Activated CD8-positive, alpha-beta memory T cell treated with anti-CD3 and anti-CD28 coated beads for 4 hours (primary cell): Measurements from ENCODE around the gene CDX1.

Experiments used
- DNase-seq, 2 donors: peaks; one replicate each; pipeline ENCODE4 v3.0.0-alpha.2; 2020; ENCODE audit warnings: low read depth in 2 of 2

CDX1 gene

DNA sequence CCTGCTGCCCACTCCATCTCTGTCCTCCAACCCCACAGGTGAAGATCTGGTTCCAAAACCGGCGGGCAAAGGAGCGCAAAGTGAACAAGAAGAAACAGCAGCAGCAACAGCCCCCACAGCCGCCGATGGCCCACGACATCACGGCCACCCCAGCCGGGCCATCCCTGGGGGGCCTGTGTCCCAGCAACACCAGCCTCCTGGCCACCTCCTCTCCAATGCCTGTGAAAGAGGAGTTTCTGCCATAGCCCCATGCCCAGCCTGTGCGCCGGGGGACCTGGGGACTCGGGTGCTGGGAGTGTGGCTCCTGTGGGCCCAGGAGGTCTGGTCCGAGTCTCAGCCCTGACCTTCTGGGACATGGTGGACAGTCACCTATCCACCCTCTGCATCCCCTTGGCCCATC, 16.9 kb downstream of the CDX1 start:
- no peak for DNase-seq

DNA sequence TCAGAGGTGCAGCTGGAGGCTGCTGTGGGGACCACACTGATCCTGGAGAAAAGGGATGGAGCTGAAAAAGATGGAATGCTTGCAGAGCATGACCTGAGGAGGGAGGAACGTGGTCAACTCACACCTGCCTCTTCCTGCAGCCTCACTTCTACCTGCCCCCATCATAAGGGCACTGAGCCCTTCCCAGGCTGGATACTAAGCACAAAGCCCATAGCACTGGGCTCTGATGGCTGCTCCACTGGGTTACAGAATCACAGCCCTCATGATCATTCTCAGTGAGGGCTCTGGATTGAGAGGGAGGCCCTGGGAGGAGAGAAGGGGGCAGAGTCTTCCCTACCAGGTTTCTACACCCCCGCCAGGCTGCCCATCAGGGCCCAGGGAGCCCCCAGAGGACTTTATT, 17.4 kb downstream of the CDX1 start:
- no peak for DNase-seq

- DNase-seq = no peak
These were observed 18.7 kb downstream of the CDX1 start for GRCh38 chr5:150184990-150185912.

- no peak for DNase-seq
These were observed 19.6 kb downstream of the CDX1 start for GRCh38 chr5:150186137-150186536.

GRCh38 chr5:150186897-150187296, 20.3 kb downstream of the CDX1 start:
- DNase-seq = no peak

- no peak for DNase-seq
These were observed 21.7 kb downstream of the CDX1 start for GRCh38 chr5:150188146-150188842.

- DNase-seq = no peak
These were observed 22.7 kb downstream of the CDX1 start for GRCh38 chr5:150189326-150189725.

GRCh38 chr5:150189728-150190502, 23.3 kb downstream of the CDX1 start, which contains the start of gene SLC6A7:
SLC6A7 (plus strand) TSS chr5:150190062; CDS start chr5:150190328, 266 bp downstream.
- no peak for DNase-seq

GRCh38 chr5:150190503-150190979, 24.0 kb downstream of the CDX1 start:
- no peak for DNase-seq

DNA sequence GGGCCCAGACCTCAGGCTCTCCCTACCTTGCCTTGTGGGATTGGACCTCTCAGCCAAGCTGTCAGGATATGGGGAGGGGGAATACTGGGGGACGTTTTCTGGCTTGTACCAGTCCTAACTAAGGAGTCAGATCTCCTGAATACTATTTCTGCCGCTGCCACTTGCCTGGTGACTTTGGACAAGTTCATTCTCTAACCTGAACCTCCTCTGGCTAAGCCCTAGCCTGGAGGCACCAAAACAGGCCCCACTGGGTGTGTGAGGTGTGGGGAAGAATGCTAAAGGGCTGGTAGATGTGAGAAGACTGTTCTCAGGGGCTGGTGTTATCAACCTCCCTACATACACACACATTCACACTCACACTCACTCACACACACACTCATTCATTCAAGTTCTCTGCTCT, 24.4 kb downstream of the CDX1 start:
- no peak for DNase-seq

DNA sequence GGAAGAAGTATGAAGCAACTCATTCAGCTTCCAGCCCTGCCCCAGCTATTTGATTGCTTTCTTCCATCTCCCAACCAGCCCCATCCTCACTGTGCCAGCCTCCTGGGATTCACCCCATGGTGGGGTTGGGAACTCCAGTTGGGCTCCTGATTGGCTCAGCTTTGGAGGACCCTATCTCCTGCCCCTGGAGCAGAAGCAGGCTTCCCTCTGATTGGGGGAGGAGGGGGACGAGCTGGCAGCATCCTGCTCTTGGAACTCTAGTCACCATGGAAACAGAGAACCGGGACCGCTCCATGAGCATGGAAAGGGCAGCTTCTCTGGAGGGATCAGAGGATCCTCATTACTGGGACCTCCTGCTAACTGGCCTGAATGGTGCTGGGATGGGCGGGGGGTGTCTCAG, 25.9 kb downstream of the CDX1 start:
- no peak for DNase-seq

DNA sequence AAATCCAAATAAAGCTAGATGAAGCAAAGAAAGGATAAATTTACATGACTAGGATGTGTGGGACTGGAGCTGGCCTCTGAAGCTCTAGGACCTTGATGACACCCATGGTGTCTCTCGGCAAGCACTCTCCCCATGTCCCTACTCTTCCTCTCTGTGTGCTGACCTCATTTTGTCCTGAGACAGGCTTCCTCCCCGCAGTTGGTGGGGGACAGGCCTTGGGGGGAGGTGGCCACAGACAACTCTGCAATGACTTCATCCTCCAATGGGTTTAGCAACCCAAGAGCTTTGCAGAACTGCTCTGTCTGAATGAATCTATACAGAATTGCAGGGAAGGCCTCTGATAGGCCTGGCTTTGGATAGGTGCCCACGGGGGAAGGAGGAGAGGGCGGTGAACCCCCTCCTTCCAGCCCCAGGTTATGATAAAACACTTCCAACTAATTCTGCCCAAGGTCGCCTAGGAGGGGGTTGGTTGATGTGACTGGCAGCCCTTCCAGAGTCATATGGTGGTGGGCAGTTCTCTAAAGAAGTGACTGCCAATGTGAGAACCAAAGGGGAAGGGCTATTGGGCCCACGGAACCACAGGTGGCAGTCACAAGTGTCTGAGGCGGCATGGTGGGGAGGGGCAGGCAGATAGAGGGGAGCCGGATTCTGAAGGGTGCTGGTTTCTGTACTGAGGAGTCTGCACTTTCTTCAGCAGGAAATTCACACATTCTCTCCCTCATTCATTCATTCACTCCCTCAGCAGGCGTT, 29.3 kb downstream of the CDX1 start:
- no peak for DNase-seq

DNA sequence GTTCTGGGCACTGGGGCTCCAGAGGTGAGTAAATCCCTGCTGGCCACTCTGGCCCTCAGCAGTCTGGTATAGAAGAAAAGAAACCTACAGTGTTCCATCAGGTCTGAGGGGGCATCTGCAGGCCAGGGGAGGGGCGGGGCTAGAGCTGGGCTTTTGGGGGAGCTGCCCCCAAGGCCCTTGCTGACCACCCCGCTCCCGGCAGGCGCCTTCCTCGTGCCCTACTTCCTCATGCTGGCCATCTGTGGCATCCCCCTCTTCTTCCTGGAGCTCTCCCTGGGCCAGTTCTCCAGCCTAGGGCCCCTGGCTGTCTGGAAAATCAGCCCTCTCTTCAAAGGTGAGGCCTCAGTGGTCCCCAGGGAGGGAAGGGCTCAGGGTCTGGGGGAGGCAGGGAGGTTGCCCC, 29.9 kb downstream of the CDX1 start:
- DNase-seq = no peak

- no peak for DNase-seq
These were observed 30.4 kb downstream of the CDX1 start for GRCh38 chr5:150196986-150197385.

GRCh38 chr5:150197476-150197875, 30.9 kb downstream of the CDX1 start:
- DNase-seq = no peak

DNA sequence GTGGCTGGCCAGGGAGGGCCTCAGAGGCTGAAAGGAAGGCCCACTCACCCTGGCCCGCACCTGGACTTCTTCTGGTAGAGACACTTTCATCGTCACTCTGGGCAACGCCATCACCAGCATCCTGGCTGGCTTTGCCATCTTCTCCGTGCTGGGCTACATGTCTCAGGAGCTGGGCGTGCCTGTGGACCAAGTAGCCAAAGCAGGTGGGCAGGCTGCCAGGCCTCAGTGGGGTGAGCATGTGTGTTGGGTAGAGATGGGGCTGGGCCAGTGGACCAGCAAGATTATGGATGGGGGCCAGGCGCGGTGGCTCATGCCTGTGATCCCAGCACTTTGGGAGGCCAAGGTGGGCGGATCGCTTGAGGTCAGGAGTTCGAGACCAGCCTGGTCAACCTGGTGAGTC, 35.9 kb downstream of the CDX1 start:
- no peak for DNase-seq

DNA sequence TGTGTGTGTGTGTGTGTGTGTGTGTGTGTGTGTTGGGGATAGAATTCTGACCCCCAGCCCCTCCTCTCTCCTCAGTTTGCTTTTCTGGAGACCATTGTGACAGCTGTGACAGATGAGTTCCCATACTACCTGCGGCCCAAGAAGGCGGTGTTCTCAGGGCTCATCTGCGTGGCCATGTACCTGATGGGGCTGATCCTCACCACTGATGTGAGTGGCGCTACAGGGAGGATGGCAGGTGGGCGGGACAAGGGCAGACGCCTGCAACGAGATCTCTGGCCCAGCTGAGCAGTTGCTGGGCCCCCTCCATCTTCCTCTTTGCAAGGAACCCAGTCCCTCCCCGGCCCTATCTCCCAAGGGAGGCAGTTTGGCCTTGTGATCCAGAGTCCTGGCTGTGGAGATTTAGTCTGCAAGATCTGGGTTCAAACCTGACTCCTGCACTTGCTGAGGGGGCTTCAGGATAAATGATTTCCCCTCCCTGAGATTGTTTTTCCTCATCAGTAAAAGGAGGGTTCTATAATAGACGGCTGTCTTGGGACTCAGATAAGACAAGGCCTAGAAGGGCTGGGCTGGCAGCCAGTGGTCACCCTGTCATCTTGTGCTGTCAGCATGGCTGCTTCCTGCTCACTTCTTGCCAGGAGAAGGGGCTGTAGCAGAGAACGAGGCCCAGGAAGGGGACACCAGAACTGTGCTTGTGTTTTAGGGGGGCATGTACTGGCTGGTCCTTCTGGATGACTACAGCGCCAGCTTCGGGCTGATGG, 37.4 kb downstream of the CDX1 start:
- DNase-seq = no peak

DNA sequence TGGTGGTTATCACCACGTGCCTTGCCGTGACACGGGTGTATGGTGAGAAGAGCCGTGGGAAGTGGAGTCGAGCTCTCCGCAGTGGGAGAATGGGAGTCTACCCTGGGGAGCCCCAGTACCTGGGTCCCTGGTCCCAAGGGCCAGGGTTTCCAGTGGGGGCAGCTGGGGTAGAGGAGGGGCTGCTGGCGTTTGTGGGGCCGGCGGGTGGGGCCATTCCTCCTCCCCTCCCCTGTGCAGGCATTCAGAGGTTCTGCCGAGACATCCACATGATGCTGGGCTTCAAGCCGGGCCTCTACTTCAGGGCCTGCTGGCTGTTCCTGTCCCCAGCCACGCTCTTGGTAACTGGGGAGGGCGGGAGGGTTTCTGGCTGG, 38.0 kb downstream of the CDX1 start:
- no peak for DNase-seq

- no peak for DNase-seq
These were observed 39.7 kb downstream of the CDX1 start for GRCh38 chr5:150206098-150206778.

- no peak for DNase-seq
These were observed 40.2 kb downstream of the CDX1 start for GRCh38 chr5:150206779-150207115.
